ENCODE measurements around the gene ULK4.

The ULK4 gene

GRCh38 chr3:41751597-41751996 is 210.3 kb downstream of the ULK4 start:
- H3K9me3 ChIP-seq (ENCODE audit: severe bottlenecking): no peaks in the 10 kb centered on the region
- no peaks in the 10 kb centered on the region for H3K4me1 ChIP-seq (ENCODE audit: insufficient read depth, poor library complexity, severe bottlenecking)
- ATAC-seq (ENCODE audit: low read depth): no peak
- DNase-seq (ENCODE audit: low spot score): no peak
- no peak for TF ChIP-seq CTCF (IDR thresholded peaks at IDR 0.05; ENCODE audit: poor library complexity, severe bottlenecking)
- H3K36me3 ChIP-seq (ENCODE audit: low read depth): no peaks in the 10 kb centered on the region
- H3K4me3 ChIP-seq (ENCODE audit: severe bottlenecking): no peak overlapping the region
- H3K27ac ChIP-seq (ENCODE audit: poor library complexity, severe bottlenecking): no peak overlapping the region
- no peaks in the 10 kb centered on the region for H3K27me3 ChIP-seq (ENCODE audit: insufficient read depth, poor library complexity, severe bottlenecking)

GRCh38 chr3:41749988-41750387 is 211.9 kb downstream of the ULK4 start:
- no peak for ATAC-seq (ENCODE audit: low read depth)
- Histone ChIP-seq H3K27me3 (ENCODE audit: insufficient read depth, poor library complexity, severe bottlenecking) (no peaks in the 10 kb centered on the region), H3K4me3 (ENCODE audit: severe bottlenecking) (no peak overlapping the region), H3K9me3 (ENCODE audit: severe bottlenecking) (no peaks in the 10 kb centered on the region), H3K36me3 (ENCODE audit: low read depth) (no peaks in the 10 kb centered on the region), H3K4me1 (ENCODE audit: insufficient read depth, poor library complexity, severe bottlenecking) (no peaks in the 10 kb centered on the region), H3K27ac (ENCODE audit: poor library complexity, severe bottlenecking) (no peak overlapping the region)
- no peak for DNase-seq (ENCODE audit: low spot score)
- TF ChIP-seq CTCF (IDR thresholded peaks at IDR 0.05; ENCODE audit: poor library complexity, severe bottlenecking): no peak

- DNase-seq (ENCODE audit: low spot score) (no peak), ATAC-seq (ENCODE audit: low read depth) (no peak)
- no peaks in the 10 kb centered on the region for H3K4me1 ChIP-seq (ENCODE audit: insufficient read depth, poor library complexity, severe bottlenecking)
- no peak overlapping the region for H3K4me3 ChIP-seq (ENCODE audit: severe bottlenecking)
- peaks cover 2% of the 10 kb centered on the region for H3K9me3 ChIP-seq (ENCODE audit: severe bottlenecking)
- no peak for TF ChIP-seq CTCF (IDR thresholded peaks at IDR 0.05; ENCODE audit: poor library complexity, severe bottlenecking)
- no peak overlapping the region for H3K27ac ChIP-seq (ENCODE audit: poor library complexity, severe bottlenecking)
- no peaks in the 10 kb centered on the region for H3K27me3 ChIP-seq (ENCODE audit: insufficient read depth, poor library complexity, severe bottlenecking)
- H3K36me3 ChIP-seq (ENCODE audit: low read depth): no peaks in the 10 kb centered on the region
Observed at GRCh38 chr3:41746215-41746614, 215.7 kb downstream of the ULK4 start.

GRCh38 chr3:41742121-41742520 is 219.8 kb downstream of the ULK4 start:
- Histone ChIP-seq H3K36me3 (ENCODE audit: low read depth) (no peaks in the 10 kb centered on the region), H3K27ac (ENCODE audit: poor library complexity, severe bottlenecking) (no peak overlapping the region), H3K4me1 (ENCODE audit: insufficient read depth, poor library complexity, severe bottlenecking) (no peaks in the 10 kb centered on the region), H3K27me3 (ENCODE audit: insufficient read depth, poor library complexity, severe bottlenecking) (no peaks in the 10 kb centered on the region), H3K4me3 (ENCODE audit: severe bottlenecking) (no peak overlapping the region), H3K9me3 (ENCODE audit: severe bottlenecking) (peaks cover 2% of the 10 kb centered on the region)
- no peak for DNase-seq (ENCODE audit: low spot score)
- no peak for TF ChIP-seq CTCF (IDR thresholded peaks at IDR 0.05; ENCODE audit: poor library complexity, severe bottlenecking)
- no peak for ATAC-seq (ENCODE audit: low read depth)

- ATAC-seq (ENCODE audit: low read depth) (no peak), DNase-seq (ENCODE audit: low spot score) (no peak)
- Histone ChIP-seq H3K27ac (ENCODE audit: poor library complexity, severe bottlenecking) (no peak overlapping the region), H3K9me3 (ENCODE audit: severe bottlenecking) (peaks cover 2% of the 10 kb centered on the region), H3K36me3 (ENCODE audit: low read depth) (no peaks in the 10 kb centered on the region), H3K27me3 (ENCODE audit: insufficient read depth, poor library complexity, severe bottlenecking) (no peaks in the 10 kb centered on the region), H3K4me3 (ENCODE audit: severe bottlenecking) (no peak overlapping the region), H3K4me1 (ENCODE audit: insufficient read depth, poor library complexity, severe bottlenecking) (no peaks in the 10 kb centered on the region)
- no peak for TF ChIP-seq CTCF (IDR thresholded peaks at IDR 0.05; ENCODE audit: poor library complexity, severe bottlenecking)
Observed at GRCh38 chr3:41740374-41740886, 221.5 kb downstream of the ULK4 start.
